GM12878 (cell line): ENCODE measurements around the gene ZFP90.
A peak's percentile ranks its signal among the peaks of the same experiment; 100 is the strongest.

Experiments used
- HDAC6 ChIP-seq: fragments of 200-600 bp; sonication (generic); IDR thresholded peaks from one replicate; pipeline ENCODE4 v1.8.0; 2017; ENCODE audit warnings: antibody characterized with exemption; ENCODE audit not compliant: unreplicated experiment
- MXI1 ChIP-seq: fragments of 150-350 bp; IDR thresholded peaks from 2 replicates; pipeline ENCODE4 v1.6.1; 2011; ENCODE audit warnings: low read depth, mild to moderate bottlenecking, inconsistent platforms, low read length, improper control_type of control experiment
- POLR2A ChIP-seq: IDR thresholded peaks from 2 replicates; pipeline ENCODE4 v1.6.1; 2011; ENCODE audit warnings: low read depth, mild to moderate bottlenecking, low read length
- POLR2AphosphoS5 ChIP-seq: IDR thresholded peaks from 2 replicates; pipeline ENCODE4 v1.6.1; 2011; ENCODE audit warnings: mild to moderate bottlenecking, low read length, inconsistent platforms
- RELA ChIP-seq: fragments of 450-650 bp; IDR thresholded peaks from 2 replicates; pipeline ENCODE4 v1.8.0; 2014; ENCODE audit warnings: borderline replicate concordance; ENCODE audit not compliant: partially characterized antibody
- SIX5 ChIP-seq: IDR thresholded peaks from 2 replicates; pipeline ENCODE4 v1.6.1; 2011; ENCODE audit warnings: mild to moderate bottlenecking, low read depth, low read length, moderate library complexity; ENCODE audit not compliant: severe bottlenecking
- TF ChIP-seq, protein P1 (sequence below), 3 experiments: IDR thresholded peaks in 2 of 3; conservative IDR thresholded peaks in 1 of 3; 2 replicates each; pipeline ENCODE4 v1.5.1; 2011; ENCODE audit warnings: low read depth in 3 of 3, low read length in 3 of 3, mild to moderate bottlenecking in 3 of 3, control low read depth in 2 of 3, moderate library complexity in 2 of 3, inconsistent platforms in 1 of 3, mixed read lengths in 1 of 3; ENCODE audit not compliant: control insufficient read depth in 2 of 3, insufficient read depth in 1 of 3; ENCODE audit errors: extremely low read depth in 1 of 3

DNA sequence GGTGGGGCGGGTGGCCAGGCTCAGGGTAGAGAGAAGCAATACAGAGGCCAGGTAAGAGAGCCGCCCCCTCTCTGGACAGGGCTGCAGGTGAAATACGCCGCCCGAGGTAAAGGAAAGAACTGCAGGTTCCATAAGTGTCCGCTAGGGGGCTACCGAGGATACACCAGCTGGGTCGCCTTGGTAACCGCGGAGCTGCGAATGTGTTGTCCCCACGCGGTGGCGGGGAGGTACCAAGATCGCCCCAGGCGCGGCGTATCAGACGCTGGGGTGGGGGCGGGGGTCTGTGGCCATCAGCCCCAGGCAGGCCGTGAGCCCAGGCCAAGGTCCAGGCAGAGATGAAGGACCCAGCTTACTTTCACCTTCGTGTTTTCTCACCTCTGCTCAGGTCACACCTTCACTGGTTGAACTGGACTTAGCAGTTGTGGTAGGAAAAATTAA is 18.4 kb upstream of the ZFP90 start:
- TF ChIP-seq POLR2A (no peak), RELA (peak; percentile 7), POLR2AphosphoS5 (no peak), HDAC6 (no peak), SIX5 (no peak), MXI1 (peak; percentile 91)
- TF ChIP-seq, protein P1, sequence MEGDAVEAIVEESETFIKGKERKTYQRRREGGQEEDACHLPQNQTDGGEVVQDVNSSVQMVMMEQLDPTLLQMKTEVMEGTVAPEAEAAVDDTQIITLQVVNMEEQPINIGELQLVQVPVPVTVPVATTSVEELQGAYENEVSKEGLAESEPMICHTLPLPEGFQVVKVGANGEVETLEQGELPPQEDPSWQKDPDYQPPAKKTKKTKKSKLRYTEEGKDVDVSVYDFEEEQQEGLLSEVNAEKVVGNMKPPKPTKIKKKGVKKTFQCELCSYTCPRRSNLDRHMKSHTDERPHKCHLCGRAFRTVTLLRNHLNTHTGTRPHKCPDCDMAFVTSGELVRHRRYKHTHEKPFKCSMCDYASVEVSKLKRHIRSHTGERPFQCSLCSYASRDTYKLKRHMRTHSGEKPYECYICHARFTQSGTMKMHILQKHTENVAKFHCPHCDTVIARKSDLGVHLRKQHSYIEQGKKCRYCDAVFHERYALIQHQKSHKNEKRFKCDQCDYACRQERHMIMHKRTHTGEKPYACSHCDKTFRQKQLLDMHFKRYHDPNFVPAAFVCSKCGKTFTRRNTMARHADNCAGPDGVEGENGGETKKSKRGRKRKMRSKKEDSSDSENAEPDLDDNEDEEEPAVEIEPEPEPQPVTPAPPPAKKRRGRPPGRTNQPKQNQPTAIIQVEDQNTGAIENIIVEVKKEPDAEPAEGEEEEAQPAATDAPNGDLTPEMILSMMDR (IDR thresholded peaks at IDR 0.05 in 2 of 3, conservative IDR thresholded peaks at IDR 0.05 in 1 of 3; ENCODE audit: control insufficient read depth in 2 of 3, extremely low read depth in 1 of 3, insufficient read depth in 1 of 3, low read depth in 3 of 3, low read length in 3 of 3): peak; percentile 99 to 100 (median 100); a peak in 5 of 6 replicates
